ENCODE data around the gene FXYD1. TPM values are rescaled to one million over a fixed set of nuclear protein-coding genes. Genes with fewer than 3 reads are reported as not detected.

FXYD1 gene
- total and polyA plus RNA-seq, 2 donors (not counting 3 experiments of a cell fraction or from before 2014, with no cell fraction given) = not detected

- intact Hi-C loops (cut with micrococcal nuclease) (loop anchor here (2.0 kb wide), 1 partner anchor 57 kb away; no protein-coding TSS in a partner anchor), dilution Hi-C loops (cut with MboI; ENCODE audit: extremely low pct_ligation_motif_present, low sequenced_read_pairs) (no loop called here)
- no peaks in the 10 kb centered on the region for H3K27me3 ChIP-seq (ENCODE audit: control insufficient read depth in 2 of 2, insufficient read depth in 2 of 2, low read length in 2 of 2)
- no peaks in the 10 kb centered on the region for H3K9me1 ChIP-seq (replicated peaks; ENCODE audit: control insufficient read depth, extremely low read depth, insufficient read depth, low read length)
- peak overlapping the region; percentile 92 for H3K9ac ChIP-seq (replicated peaks; ENCODE audit: extremely low read depth, insufficient read depth, low read length)
- peak overlapping the region; percentile 78 to 98 (median 82) for H3K4me3 ChIP-seq (replicated peaks in 1 of 3; ENCODE audit: insufficient read depth in 1 of 3, low read depth in 1 of 3, low read length in 3 of 3)
- peaks cover 20% of the 10 kb centered on the region for H3K4me1 ChIP-seq (ENCODE audit: control insufficient read depth, extremely low read depth, insufficient read depth, low read length)
- BruUV-seq (replicated peaks) = no TSS peak
- no peak for DNase-seq (ENCODE audit: low read depth, low spot score)
- FAIRE-seq = no peak
- H3K9me3 ChIP-seq (replicated peaks; ENCODE audit: control insufficient read depth, insufficient read depth, low read length) = no peaks in the 10 kb centered on the region
- H4K20me1 ChIP-seq (replicated peaks; ENCODE audit: control insufficient read depth, extremely low read depth, insufficient read depth, low read length) = no peaks in the 10 kb centered on the region
- peaks cover 13 to 17% of the 10 kb centered on the region in 2 experiments for H3K36me3 ChIP-seq (ENCODE audit: control insufficient read depth in 2 of 2, extremely low read depth in 1 of 2, insufficient read depth in 2 of 2, low read length in 2 of 2)
- POLR2A ChIA-PET = no interaction called here
- CTCF ChIA-PET = interaction anchor here (4.6 kb wide), 1 partner anchor 13 kb away, joined by 73 read pairs; the partner anchor contains the start of gene FXYD7
- no peak overlapping the region for H2AFZ ChIP-seq (ENCODE audit: low read depth, low read length)
- peak overlapping the region; percentile 78 for H3K4me2 ChIP-seq (ENCODE audit: insufficient read depth, low read length)
- H3K79me2 ChIP-seq (ENCODE audit: control insufficient read depth, insufficient read depth, low read length) = peaks cover 31% of the 10 kb centered on the region
- H3K27ac ChIP-seq (ENCODE audit: insufficient read depth, low read depth, low read length) = peak overlapping the region; percentile 95
- TF ChIP-seq MYC (IDR thresholded peaks at IDR 0.05; ENCODE audit: low read depth, low read length) = no peak
- no peak for TF ChIP-seq GATA2 (IDR thresholded peaks at IDR 0.05; ENCODE audit: insufficient read depth, insufficient read length, low read depth, low read length)
- TF ChIP-seq MAX (IDR thresholded peaks at IDR 0.05; ENCODE audit: insufficient read depth, insufficient read length) = no peak
- no peak for TF ChIP-seq FOS (IDR thresholded peaks at IDR 0.05; ENCODE audit: borderline replicate concordance, insufficient read depth, low read length)
- TF ChIP-seq EZH2 (IDR thresholded peaks at IDR 0.05; ENCODE audit: borderline replicate concordance, low read depth, low read length, severe bottlenecking) = no peak
- TF ChIP-seq CTCF (IDR thresholded peaks at IDR 0.05; ENCODE audit: extremely low read depth in 1 of 2, insufficient read depth in 1 of 2, low read depth in 1 of 2, low read length in 2 of 2) = no peak
- TF ChIP-seq POLR2A (IDR thresholded peaks at IDR 0.05; ENCODE audit: low read depth, low read length) = no peak
- TF ChIP-seq JUN (IDR thresholded peaks at IDR 0.05; ENCODE audit: borderline replicate concordance, insufficient read depth, insufficient read length, low read depth) = no peak
- TF ChIP-seq POLR2AphosphoS5 (IDR thresholded peaks at IDR 0.05; ENCODE audit: insufficient read depth, low read depth, low read length) = no peak
Measured at GRCh38 chr19:35155441-35155840, 16.8 kb downstream of the FXYD1 start.
